ENCODE results near the gene PLCXD3.

PLCXD3 gene

DNA sequence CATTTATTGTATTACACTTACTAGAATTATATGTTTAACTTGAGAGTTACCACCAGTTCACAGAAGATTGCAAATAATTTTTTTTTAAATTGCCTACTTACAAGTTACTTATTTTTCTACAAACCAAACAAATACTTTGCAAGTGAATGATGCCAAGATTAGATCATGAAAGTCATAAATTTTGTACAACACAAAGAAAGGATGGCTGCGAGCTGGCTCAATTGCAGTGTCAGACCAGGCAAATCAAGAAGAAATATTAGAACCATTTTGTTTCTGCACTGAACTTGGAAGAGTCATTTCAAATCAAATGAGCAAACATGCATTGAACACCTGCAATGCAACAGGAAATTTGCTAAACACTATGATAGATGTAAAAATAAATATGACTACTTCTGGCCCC, 97.3 kb downstream of the PLCXD3 start:
- peak; percentile 31; the same call in 2 of the 3 replicates for ATAC-seq
- TF ChIP-seq PPARA (CRISPR knock-in tag; IDR thresholded peaks at IDR 0.05; ENCODE audit: borderline replicate concordance) = no peak
- 0 out of 2 replicates have a peak, but pooled peaks have one; percentile 22 for TF ChIP-seq ZC3H10 (CRISPR knock-in tag; IDR thresholded peaks at IDR 0.05)

DNA sequence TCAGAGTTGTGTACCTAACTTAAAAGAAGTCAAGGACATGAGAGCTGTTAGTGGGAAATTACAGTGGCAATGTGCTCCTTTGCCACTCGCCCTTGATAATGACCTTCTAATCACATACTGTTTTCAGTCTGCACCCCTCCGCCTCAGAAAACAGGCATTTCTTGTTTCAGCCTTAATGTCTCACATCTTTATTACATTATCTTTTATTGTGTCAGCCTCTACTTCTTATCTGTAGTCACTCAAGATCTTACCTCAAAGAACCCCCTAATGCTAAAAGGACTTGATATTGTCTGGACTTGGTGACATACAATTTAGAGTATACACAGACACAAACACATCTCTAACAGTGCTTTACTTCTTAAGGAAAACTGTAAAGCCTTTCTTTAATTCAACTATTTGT, 97.9 kb downstream of the PLCXD3 start:
- no peak for ATAC-seq
- 0 out of 2 replicates have a peak, but pooled peaks have one; percentile 32 for TF ChIP-seq SNAI2 (CRISPR knock-in tag; IDR thresholded peaks at IDR 0.05)
- peak; percentile 83 for TF ChIP-seq ISL1 (CRISPR knock-in tag; IDR thresholded peaks at IDR 0.05)
- no peak for TF ChIP-seq GLIS3 (CRISPR knock-in tag; IDR thresholded peaks at IDR 0.05)
- peak; percentile 17; the same call in 1 of the 2 replicates for TF ChIP-seq ESRRG (CRISPR knock-in tag; IDR thresholded peaks at IDR 0.05)
- peak; percentile 53; the same call in 1 of the 2 replicates for TF ChIP-seq TCF4 (CRISPR knock-in tag; IDR thresholded peaks at IDR 0.05; ENCODE audit: borderline replicate concordance)
- no peak for TF ChIP-seq ZFP3 (CRISPR knock-in tag; IDR thresholded peaks at IDR 0.05)
- no peak for TF ChIP-seq TOX (CRISPR knock-in tag; IDR thresholded peaks at IDR 0.05; ENCODE audit: borderline replicate concordance)

DNA sequence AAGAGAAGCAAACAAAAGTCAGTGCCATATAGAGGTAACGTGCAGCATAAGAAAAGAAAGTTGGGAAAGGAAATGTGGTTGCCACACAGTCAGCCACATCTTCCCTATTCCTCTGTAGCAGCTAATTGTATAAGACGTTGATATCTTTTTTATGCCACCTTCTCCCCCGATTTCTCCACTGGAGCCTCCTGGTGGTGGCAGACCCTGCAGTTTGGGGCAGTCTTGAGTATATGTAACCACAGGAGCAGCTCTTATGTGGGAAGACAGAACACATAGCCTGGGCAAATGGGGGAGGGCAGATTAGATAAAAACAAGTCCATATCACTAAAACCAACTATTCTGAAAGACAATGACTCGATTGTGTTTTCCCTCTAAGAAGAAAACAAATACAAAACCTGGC, 99.7 kb downstream of the PLCXD3 start:
- no peak for ATAC-seq
- TF ChIP-seq RARB (CRISPR knock-in tag; IDR thresholded peaks at IDR 0.05) = no peak
- TF ChIP-seq ZNF8 (CRISPR knock-in tag; IDR thresholded peaks at IDR 0.05) = no peak
- TF ChIP-seq SNAI2 (CRISPR knock-in tag; IDR thresholded peaks at IDR 0.05) = no peak
- no peak for TF ChIP-seq PPARA (CRISPR knock-in tag; IDR thresholded peaks at IDR 0.05; ENCODE audit: borderline replicate concordance)
- TF ChIP-seq, protein P1, sequence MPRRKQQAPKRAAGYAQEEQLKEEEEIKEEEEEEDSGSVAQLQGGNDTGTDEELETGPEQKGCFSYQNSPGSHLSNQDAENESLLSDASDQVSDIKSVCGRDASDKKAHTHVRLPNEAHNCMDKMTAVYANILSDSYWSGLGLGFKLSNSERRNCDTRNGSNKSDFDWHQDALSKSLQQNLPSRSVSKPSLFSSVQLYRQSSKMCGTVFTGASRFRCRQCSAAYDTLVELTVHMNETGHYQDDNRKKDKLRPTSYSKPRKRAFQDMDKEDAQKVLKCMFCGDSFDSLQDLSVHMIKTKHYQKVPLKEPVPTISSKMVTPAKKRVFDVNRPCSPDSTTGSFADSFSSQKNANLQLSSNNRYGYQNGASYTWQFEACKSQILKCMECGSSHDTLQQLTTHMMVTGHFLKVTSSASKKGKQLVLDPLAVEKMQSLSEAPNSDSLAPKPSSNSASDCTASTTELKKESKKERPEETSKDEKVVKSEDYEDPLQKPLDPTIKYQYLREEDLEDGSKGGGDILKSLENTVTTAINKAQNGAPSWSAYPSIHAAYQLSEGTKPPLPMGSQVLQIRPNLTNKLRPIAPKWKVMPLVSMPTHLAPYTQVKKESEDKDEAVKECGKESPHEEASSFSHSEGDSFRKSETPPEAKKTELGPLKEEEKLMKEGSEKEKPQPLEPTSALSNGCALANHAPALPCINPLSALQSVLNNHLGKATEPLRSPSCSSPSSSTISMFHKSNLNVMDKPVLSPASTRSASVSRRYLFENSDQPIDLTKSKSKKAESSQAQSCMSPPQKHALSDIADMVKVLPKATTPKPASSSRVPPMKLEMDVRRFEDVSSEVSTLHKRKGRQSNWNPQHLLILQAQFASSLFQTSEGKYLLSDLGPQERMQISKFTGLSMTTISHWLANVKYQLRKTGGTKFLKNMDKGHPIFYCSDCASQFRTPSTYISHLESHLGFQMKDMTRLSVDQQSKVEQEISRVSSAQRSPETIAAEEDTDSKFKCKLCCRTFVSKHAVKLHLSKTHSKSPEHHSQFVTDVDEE (CRISPR knock-in tag; IDR thresholded peaks at IDR 0.05) = no peak
- TF ChIP-seq, protein P2, sequence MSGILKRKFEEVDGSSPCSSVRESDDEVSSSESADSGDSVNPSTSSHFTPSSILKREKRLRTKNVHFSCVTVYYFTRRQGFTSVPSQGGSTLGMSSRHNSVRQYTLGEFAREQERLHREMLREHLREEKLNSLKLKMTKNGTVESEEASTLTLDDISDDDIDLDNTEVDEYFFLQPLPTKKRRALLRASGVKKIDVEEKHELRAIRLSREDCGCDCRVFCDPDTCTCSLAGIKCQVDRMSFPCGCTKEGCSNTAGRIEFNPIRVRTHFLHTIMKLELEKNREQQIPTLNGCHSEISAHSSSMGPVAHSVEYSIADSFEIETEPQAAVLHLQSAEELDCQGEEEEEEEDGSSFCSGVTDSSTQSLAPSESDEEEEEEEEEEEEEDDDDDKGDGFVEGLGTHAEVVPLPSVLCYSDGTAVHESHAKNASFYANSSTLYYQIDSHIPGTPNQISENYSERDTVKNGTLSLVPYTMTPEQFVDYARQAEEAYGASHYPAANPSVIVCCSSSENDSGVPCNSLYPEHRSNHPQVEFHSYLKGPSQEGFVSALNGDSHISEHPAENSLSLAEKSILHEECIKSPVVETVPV (CRISPR knock-in tag; IDR thresholded peaks at IDR 0.05) = no peak

DNA sequence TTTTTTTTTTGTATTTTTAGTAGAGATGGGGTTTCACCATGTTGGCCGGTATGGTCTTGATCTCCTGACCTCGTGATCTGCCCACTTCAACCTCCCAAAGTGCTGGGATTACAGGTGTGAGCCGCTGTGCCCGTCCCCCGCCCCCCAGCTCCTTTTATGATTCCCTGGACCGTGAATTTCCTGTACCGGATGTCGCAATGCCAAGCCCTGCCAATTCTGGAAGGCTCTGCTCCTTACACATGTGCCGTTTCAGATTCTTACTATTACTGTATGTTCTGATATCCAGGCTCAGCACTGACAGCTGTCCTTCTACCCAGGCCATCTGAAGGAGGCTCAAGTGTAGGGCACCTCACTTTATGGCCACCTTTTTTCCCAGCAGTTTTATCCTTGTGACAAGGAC, 100.1 kb downstream of the PLCXD3 start:
- TF ChIP-seq ZNF70 (CRISPR knock-in tag; IDR thresholded peaks at IDR 0.05) = no peak
- TF ChIP-seq TCF4 (CRISPR knock-in tag; IDR thresholded peaks at IDR 0.05; ENCODE audit: borderline replicate concordance) = no peak
- TF ChIP-seq, protein P1 (CRISPR knock-in tag; IDR thresholded peaks at IDR 0.05) = no peak
- TF ChIP-seq ZFP30 (CRISPR knock-in tag; IDR thresholded peaks at IDR 0.05) = no peak
- ATAC-seq = no peak

DNA sequence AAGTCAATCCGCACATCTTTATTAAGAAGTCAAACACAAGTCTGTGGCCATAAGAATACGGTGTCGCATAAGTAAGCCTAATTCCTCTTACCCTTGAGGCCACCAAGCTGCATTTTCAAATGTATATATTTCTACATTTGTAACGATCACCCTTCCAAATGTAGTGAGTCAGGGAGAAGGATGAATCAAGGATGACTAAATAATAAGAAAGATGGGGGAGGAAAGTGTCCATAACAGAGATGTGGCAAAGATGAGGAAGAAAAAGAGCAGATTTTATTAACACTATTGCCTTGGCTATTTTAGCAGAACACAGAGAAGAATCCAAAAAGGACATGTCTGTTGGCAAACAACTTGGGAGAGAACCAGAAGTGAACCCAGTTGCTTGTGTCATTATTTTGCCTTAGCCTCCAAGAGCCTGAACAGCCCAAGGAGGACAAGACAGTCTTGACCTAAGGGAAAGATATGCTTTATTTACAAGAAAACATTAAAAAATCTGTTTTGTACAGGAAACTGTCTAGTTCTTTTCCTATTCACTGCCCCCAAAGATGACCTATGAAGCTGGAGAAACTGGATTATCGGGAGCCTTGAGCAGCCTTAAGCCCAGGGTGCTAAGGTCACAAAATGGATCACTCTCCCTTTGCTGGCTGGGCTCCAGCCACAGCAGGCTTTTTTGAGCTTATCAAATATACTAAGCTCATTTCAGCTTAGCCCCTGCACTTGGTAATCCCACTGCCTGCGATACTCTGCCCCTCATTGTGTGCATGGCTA, 101.5 kb downstream of the PLCXD3 start:
- ATAC-seq = peak; percentile 42
- TF ChIP-seq CSDC2 (CRISPR knock-in tag; IDR thresholded peaks at IDR 0.05) (no peak), TCF4 (CRISPR knock-in tag; IDR thresholded peaks at IDR 0.05; ENCODE audit: borderline replicate concordance) (no peak), BACH2 (CRISPR knock-in tag; IDR thresholded peaks at IDR 0.05; ENCODE audit: borderline replicate concordance) (no peak), ZC3H10 (CRISPR knock-in tag; IDR thresholded peaks at IDR 0.05) (no peak), ZFP30 (CRISPR knock-in tag; IDR thresholded peaks at IDR 0.05) (no peak), ISL1 (CRISPR knock-in tag; IDR thresholded peaks at IDR 0.05) (no peak), ESRRG (CRISPR knock-in tag; IDR thresholded peaks at IDR 0.05) (no peak), ZNF70 (CRISPR knock-in tag; IDR thresholded peaks at IDR 0.05) (no peak), ZFP3 (CRISPR knock-in tag; IDR thresholded peaks at IDR 0.05) (no peak), OSR1 (CRISPR knock-in tag; IDR thresholded peaks at IDR 0.05) (no peak), RARB (CRISPR knock-in tag; IDR thresholded peaks at IDR 0.05) (no peak)
- TF ChIP-seq, protein P2 (CRISPR knock-in tag; IDR thresholded peaks at IDR 0.05) = no peak
- TF ChIP-seq, protein P1 (CRISPR knock-in tag; IDR thresholded peaks at IDR 0.05) = no peak
- TF ChIP-seq, protein P3, sequence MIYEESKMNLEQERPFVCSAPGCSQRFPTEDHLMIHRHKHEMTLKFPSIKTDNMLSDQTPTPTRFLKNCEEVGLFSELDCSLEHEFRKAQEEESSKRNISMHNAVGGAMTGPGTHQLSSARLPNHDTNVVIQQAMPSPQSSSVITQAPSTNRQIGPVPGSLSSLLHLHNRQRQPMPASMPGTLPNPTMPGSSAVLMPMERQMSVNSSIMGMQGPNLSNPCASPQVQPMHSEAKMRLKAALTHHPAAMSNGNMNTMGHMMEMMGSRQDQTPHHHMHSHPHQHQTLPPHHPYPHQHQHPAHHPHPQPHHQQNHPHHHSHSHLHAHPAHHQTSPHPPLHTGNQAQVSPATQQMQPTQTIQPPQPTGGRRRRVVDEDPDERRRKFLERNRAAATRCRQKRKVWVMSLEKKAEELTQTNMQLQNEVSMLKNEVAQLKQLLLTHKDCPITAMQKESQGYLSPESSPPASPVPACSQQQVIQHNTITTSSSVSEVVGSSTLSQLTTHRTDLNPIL (CRISPR knock-in tag; IDR thresholded peaks at IDR 0.05; ENCODE audit: low read depth) = no peak
